Activated CD8-positive, alpha-beta memory T cell treated with anti-CD3 and anti-CD28 coated beads, Interleukin-2, amount 50 U/mL, for 1 hour (primary cell): ENCODE results near the gene SLC30A7.

Experiments used
- DNase-seq: peaks from one replicate; pipeline ENCODE4 v3.0.0-alpha.2; 2020; ENCODE audit errors: extremely low read depth

Gene SLC30A7

DNA sequence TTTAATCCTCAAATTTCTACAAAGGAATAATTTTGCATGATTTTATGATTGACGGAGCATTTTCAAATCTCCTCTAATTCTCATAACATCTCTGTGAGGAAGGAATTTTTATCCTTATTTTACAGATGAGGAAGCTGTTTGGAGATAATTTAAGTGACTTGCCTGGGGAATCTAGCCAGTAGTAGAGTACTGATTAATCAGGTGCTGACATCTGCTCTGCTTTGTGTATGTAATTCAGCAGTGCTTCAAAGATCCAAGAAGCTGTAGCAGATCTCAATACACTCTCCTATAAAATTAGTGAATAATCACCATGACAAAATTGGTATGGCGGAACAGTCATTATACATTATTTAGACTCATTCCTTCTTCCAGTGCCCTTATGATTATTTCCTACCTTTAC is 83.7 kb downstream of the SLC30A7 start:
- no peak for DNase-seq

DNA sequence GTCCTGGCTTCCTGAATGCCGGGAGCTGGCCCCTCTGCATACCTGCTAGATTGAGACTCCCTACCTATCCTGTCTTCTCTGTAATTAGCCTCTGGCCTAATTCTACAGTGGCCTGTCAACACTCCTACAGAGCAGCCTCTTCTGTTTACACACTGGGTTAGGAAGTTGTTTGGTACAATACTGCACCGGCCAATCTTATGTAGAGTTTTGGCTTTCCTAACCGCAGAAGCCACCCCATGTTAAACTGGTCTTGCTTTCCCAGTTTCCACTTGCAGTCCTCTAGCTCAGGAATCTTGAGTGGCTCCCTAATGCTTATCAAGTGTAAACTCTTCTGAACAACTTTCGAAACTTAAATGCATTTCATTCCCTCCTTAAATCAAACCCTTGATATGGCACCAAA is 86.9 kb downstream of the SLC30A7 start:
- DNase-seq: no peak

DNA sequence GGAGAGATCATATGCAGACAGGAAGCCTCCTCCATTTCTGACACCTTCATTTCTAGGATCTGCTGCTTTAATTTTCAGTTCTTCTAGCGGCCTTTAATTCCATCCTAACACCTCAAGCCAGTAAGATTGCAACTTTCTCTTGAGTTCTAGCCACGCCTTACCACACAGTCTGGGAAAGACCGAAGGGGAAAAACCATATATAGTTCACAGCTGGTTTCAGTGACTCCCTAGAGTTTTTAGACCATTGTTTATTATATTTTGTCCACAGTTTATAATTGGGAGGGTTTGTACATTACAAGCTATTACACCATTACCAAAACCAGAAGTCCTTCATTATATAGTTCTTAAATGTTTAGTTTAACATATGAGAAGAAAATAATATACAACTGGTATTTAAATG is 92.2 kb downstream of the SLC30A7 start:
- DNase-seq: no peak

DNA sequence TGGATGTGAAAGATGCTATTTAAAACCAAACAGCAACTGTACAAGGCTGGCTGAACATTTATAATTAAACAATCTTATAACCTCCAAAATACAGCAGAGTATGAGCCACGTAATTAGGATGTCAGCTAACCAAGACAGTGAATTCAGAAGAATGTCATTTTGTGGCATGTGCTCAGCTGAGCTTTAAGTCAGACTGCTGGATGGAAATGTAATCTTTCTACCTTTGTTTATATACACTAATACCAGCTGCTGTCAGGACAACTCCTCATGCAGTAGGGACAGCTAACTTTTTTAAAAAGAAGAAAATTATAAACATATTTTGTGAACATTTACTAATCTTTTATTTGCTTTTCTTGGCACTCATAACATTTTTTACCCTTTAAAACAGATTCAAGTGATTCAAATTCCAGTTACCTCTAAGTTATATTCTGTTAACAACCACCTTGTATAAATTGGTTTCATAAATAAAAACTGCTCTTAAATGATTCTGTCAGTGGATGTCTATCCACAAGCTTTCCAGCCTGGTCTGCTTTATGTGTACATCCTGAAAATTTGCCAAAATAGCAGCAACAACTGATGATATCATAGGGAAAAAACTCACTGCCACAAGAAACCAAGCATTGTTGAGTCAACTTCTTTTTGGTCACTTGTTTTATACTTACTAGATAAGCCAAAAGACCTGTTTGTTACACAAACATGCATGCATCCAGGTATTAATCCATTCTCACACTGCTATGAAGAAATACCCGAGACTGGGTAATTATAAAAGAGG is 93.6 kb downstream of the SLC30A7 start:
- DNase-seq: no peak

DNA sequence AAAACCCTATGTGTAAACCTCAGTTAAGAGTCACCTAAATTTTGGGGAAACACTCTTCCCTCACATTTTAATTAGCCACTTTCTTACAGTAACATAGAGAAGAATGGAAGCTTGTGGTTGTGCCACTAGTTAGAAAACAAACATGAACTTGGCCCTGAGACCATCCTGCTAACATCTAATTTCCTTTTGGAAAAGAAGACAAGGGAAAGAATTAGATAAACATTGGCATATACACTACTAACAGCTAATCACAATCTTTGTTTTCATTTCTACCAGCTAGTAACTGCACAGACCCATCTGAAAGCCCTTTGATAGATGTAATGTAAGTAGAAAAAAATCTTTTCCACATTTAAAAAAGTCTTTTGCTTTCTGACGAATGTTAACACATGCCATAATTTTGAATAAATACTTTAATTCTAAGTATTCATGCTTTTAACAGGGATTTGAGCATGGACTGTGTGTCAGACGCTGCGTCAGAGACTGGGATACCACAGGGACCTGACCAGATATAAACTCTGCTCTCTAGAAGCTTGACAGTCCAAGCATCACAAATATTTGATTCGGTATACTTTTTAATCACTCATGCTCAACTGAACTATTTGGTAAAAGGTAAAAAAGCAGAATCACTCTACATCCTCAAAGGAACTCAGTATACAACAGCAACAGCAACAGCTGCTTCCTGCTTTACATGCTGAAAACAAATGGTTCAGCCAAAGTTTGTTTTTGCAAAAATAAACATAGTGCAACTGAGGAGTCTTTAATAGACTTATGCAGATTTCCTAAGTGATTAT is 99.5 kb downstream of the SLC30A7 start:
- no peak for DNase-seq

DNA sequence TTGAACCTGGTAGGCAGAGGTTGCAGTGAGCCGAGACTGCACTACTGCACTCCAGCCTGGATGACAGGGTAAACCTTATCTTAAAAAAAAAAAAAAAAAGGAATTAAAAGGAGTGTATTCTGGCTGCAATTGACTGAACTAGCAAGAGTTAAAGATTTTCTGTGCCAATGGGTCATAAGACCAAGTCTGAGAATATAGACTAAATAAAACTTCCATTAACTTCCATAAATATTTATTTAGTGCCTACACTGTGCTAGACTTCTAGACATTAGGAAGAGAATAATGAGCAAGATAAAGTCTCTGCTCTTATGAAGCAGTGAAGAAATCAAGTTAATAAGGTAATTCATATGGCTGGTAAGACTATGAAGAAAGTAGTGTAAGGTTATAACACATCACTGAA is 102.5 kb downstream of the SLC30A7 start:
- DNase-seq: no peak

DNA sequence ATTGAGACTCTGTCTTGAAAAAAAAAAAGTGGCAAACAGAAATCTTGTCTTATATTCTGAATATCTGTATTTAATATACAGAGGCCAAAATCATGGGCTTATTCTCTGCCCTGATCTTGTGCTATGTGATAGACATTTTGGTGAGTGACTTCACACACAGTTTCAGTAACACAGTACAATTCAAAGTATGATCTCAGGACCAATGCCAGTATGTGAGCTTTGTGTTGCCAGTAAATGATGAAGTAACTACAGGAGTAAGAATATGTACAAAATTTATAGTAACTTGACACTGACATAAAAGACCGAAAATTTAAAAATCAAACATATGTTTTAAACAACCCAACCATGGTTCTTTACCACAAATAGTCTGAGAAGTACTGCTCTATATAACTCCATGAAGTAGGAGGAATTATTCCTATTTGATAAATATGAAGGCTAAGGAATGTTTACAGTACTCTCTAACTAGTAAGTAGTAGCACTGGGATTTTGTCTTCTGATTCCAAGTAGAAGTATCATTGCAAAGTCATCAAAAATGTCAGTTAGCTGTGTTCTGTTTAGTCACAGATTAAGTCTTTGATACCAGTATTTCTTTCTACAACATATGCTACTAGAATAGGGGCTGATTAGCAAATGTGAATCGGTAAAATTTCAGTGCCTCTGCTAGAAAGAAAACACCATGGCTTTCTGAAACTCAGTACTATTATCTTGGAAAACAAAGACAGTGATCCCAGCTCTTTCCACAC is 104.4 kb downstream of the SLC30A7 start:
- no peak for DNase-seq

DNA sequence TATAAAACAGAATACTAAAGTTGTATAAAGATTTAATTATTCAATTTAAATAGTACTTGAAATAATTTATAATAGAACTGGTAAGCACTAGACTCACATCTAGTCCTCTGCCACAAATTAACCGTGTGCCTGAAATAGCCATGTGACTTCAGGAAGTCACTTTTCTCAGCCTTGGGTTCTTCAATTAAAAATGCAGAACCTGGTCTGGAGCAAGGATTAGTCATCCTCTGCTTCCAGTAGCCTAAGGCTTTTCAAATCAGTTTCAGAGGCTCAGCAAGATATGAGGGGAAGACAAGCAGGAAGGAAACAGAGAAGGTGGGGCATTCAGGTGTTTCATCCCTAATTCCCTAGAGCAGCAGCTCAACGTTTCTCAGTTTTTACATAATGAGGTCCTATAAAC is 106.7 kb downstream of the SLC30A7 start:
- DNase-seq: no peak

DNA sequence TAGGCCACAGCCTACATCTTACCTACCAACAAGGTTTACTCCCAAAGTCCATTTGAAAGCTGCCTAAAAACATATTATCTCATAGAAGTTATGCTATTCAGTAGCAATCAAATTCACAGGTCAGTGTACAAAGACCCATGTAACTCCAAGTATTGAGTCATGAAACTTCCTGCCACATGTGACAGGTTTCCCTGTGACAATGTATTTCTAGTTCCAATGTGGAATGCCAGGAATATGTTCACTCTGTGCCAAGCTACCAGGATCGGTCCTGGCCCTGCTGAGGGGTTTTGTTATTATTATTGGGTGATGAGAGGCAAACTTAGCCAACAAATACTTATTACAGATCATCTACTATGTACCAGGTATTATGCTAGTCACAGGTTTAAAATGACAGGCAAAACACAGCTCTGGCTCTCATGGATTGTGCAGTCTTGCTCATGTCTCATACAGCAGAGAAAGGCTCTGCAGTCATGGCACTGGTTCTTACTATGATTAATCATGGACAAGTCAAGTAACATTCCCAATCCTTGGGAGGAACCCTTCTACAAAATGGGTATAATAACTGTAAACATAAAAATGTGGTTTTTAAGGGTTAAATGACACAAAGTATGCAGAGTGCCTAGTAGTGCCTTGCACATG is 107.2 kb downstream of the SLC30A7 start:
- DNase-seq: no peak

DNA sequence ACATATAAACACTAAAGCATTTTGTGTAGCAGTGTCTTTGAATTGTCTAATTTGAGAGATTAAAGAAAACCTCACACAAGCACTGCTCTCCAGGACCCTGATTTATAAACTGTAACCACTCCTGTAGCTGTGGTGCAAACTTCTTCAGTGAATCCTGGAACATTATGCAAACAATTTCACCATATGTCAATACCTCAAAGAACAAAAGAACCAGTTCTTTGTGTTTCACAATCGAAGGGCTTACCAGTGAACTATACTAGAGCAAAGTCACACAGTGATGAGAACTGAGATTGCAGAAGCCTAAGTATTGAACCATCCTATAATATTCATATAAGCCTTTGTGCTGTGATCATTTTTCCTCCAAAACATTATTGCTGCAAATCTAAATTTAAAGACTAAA is 108.2 kb downstream of the SLC30A7 start:
- no peak for DNase-seq

DNA sequence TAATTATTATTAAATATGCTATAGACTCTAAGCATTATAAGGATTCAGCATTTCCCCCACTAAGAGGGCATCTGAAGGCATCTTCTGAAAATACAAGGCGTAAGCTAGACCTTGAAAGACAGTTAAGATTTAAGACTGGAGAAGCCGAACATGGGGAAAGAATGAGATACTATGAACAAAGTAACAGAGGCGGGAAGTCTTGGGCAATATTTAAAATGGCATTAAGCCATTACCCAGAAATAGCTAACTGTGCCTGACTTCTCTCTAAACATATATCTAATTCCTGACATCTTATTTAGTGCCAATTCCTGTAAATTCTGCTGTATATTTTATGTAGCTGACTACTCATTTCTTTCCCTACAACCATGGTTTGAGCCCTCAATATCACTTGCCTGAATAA is 108.8 kb downstream of the SLC30A7 start:
- no peak for DNase-seq

DNA sequence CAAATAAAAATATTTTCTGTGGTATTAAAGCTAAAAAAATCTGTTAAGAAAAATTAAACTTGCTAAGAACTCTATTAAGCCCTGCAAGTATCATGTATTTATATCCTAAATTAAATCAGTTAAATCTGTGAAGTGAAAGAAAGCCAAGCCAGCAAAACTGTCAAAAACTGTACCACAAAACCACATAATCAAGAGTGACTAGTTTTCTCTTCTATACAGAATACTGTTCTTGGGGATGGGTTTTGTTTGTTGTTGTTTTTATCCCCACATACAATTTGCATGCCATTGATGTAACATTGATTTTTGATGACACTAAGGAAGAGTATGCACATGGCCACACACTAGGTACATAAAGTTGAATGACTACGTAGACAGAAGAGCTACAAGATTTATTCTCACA is 109.3 kb downstream of the SLC30A7 start:
- no peak for DNase-seq

DNA sequence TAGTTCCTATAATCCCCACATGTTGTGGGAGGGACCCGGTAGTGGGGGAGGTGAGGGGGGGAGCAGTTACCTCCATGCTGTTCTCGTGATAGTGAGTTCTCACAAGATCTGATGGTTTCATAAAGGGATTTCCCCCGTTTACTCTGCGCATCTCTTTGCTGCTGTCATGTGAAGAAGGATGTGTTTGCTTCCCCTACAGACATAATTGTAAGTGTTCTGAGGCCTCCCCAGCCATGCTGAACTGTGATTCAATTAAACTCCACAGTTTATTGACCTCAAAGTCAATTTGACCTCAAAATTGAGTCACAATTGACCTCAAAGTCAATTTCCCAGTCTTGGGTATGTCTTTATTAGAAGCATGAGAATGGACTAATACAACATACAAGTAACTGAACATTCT is 110.0 kb downstream of the SLC30A7 start:
- DNase-seq: no peak

DNA sequence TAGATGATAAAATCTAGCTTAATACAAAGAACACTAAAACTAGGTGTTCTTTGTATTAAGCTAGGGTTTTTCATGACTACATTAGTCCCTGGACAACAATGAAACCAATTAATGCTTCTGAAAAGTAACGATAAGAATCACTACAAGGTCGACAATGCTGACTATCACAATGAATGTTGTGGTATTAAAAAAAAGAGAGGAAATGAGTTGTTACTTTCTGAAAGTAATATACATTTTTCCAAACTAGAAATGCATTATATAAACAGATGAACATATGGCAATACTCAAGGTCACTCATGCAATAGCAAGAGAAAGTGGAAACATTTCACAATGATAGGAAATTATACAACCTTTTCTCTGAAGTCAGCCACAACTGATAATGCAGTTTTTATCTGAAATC is 110.7 kb downstream of the SLC30A7 start:
- no peak for DNase-seq

DNA sequence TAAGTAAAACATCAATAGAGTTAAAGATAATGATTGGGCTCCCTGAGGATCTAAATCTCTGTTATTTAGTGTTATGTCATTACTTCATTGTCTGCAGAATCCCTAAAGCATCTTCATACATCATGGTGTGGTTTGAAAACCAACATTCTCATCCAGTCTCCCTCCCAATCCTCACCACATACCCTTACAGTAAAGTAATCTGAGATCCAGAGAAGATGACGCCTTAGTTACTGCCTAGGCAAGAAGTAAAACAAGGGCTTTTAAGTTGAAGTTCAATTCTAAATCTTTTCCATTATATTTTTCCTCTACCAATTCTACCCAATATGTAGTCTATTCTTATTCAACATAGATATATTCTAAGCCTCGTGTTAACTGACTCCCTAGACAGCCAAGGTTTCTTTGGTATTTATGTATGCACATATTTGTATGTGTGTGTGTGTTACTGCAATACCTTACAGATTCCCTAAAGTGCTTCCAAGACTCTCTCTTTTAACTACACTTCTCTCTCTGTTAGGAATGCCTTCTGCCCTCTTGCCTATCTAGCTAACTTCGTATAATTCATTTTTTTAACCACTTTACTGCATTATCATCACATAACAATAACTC is 112.4 kb downstream of the SLC30A7 start:
- no peak for DNase-seq

DNA sequence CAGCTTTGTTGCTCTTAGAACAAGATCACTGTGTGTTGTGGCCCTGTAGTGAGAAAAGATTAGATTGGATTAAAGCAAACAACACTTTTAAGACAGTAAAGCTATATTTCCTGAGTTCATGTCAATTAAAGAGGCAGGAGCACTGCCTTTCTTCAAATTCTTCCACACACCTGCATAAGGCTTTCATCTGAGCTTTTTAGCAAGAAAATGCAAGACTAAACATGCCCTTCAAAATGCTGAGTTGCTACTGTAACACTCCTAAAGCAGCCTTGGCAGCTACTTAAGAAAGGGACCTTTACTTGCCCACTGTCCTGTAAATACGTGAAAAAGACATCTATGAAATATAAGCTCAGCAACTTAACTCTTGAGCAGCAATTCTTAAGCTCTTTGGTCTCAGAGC is 117.9 kb downstream of the SLC30A7 start:
- DNase-seq: no peak

DNA sequence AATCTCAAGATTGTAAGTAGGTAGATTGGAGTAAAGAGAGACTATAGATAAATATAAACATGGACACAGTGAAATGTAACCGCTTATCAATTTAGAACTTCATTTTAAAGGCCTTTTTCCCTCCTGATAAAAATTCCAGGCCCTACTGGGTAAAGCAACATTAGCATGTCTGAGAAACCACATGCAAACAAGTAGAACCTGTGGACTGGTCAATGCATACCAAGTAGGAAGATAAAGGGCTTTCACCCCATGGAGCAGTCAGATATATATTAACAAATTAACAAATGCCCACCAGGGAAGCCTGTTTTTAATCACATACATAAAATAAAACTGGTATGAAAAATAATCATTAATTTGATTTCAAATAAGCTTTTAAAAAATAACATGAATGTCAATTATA is 121.6 kb downstream of the SLC30A7 start:
- no peak for DNase-seq

DNA sequence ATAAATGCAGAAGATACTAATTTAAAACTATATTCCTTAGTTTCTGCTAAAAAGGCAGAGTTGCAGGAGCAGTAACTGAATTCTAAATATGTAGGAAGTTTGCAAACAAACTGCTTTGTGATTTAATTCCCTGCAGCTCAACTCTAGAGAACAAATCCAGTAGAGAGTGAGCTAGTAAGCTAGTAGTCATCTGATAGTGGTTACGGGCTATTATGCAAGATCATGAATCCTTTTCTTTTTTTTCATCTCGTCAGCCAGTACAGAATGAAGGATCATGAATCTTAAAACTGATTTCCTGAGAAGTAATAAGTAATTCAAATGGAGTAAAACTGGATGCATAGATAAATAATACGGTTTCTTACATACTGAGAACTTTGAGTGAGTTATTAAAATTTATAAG is 126.4 kb downstream of the SLC30A7 start:
- no peak for DNase-seq

DNA sequence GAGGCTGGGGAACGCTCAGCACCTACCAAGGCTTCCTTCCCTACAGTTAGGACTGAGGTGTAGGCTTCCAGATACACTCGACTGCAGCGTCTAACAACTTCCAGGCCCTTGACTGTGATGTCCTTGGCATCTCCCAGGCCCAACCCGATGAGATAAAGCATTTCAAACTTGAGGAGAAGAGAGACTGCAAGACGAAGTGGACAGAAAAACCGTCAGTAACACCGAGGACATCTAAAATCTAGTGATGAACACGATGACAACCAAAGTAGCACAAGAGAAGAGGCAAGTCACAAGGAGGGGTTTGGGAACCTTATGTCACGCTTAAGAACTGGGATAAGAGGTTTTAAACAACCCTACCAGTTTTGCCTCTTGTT is 129.4 kb downstream of the SLC30A7 start:
- no peak for DNase-seq

DNA sequence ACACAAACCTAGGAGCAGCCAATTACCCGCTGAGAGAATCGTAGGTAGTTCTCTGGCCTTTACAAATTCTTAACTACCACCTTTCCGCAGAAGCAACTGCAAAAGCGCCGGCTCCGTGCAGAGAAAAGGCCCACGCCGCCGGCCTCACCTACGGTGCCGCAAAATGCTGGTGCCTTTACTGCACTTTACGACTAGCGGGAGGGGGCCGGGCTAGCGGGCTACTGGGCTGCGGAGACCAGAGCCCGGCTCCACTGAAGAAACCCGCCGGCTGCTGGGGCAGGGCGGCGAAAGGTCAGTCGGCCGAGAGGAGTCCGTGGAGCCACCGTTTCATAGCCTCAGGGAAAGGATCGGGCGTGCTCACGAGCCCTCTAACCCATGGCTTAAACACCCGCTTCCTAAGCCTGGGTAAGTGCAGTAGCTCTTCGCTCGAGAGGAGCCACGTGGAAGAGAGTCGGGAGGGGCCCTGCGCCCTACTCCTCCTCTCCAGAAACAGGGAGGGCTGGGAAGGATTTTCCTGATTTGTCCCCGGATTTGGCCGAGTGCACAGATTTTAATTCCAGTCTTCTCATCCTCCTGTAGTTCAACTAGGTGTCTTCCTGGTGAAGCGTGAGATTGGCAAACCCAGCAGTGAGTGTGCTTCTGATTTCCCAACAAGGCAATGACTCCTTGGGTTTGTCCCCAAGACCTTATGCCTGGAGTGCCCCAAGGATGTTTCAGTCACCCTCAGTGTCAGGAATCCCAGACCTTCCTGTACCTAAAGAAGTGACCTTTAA is 130.0 kb downstream of the SLC30A7 start, which contains the start of gene DPH5:
TSS of gene DPH5 (minus strand) at position 128 of the 773 bp plus-strand sequence. CDS start 341 bp downstream, outside the sequence.
- peak; percentile 66 for DNase-seq

DNA sequence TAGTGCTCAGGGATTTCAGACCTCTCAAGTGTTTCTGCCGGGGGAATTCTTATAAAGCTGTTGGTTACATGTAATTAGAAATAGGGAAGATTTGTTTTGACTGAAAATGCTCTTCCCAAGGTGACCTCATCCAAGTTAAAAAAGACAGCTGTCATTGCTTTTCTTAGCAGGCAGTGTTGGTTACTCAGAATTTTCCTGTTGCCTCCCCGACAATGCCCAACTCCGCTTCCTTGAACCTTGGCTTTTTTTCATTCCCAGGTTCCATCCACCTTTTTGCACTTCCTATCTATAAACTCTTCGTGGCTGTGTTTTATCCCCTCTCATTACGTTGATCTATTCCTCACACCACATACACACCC is 130.5 kb downstream of the SLC30A7 start:
- DNase-seq: no peak
